PC-3 (cell line): Measurements from ENCODE around the gene RPLP1. TPM values are rescaled to one million over a fixed set of nuclear protein-coding genes. Genes with fewer than 3 reads are reported as not detected.

Source experiments
- ATAC-seq: fragments of 200-7000 bp; cut with Tn5 transposase; 2 replicates; pipeline ENCODE4 v1.9.1; 2020; ENCODE audit warnings: mild to moderate bottlenecking, moderate library complexity
- BruUV-seq: library from RNA; stranded (reverse); fragments of 400-500 nt; replicated peaks from 2 replicates; lab custom pipeline; 2021; lab: Mats Ljungman, UMichigan
- CTCF ChIA-PET: fragments of 300-600 bp; sonication (Branson Sonifier 250); formaldehyde crosslinking; loops from one replicate; lab custom pipeline; 2022; ENCODE audit warnings: antibody characterized with exemption; lab: Charles Lee
- POLR2A ChIA-PET: fragments of 300-600 bp; sonication (Branson Sonifier 250); formaldehyde crosslinking; loops from one replicate; lab custom pipeline; 2022; ENCODE audit warnings: antibody characterized with exemption; ENCODE audit not compliant: unreplicated experiment; lab: Charles Lee
- DNase-seq: peaks from one replicate; pipeline ENCODE4 v3.0.0-alpha.2; 2015
- H2AFZ ChIP-seq: fragments of 300-600 bp; sonication (generic); 2 replicates; pipeline ENCODE4 v1.6.0; 2016; ENCODE audit warnings: antibody characterized with exemption, low read length
- H3F3A ChIP-seq: fragments of 300-600 bp; sonication (generic); one replicate; pipeline ENCODE4 v1.6.0; 2017; ENCODE audit warnings: antibody characterized with exemption, low read length, control low read depth, mild to moderate bottlenecking; ENCODE audit not compliant: unreplicated experiment
- H3K27ac ChIP-seq: fragments of 300-600 bp; sonication (generic); 2 replicates; pipeline ENCODE4 v1.5.1; 2016; ENCODE audit warnings: mild to moderate bottlenecking, low read length
- H3K27me3 ChIP-seq: fragments of 300-600 bp; sonication (generic); 2 replicates; pipeline ENCODE4 v1.6.1; 2016; ENCODE audit warnings: low read length, mixed read lengths
- H3K36me3 ChIP-seq: fragments of 300-600 bp; sonication (generic); 2 replicates; pipeline ENCODE4 v1.6.1; 2016; ENCODE audit warnings: low read depth, mixed run types, low read length, mixed read lengths
- H3K4me1 ChIP-seq: fragments of 300-600 bp; sonication (generic); 2 replicates; pipeline ENCODE4 v1.5.1; 2016; ENCODE audit warnings: low read length; ENCODE audit not compliant: insufficient read depth
- H3K4me2 ChIP-seq: fragments of 300-600 bp; sonication (generic); 2 replicates; pipeline ENCODE4 v1.6.0; 2016; ENCODE audit warnings: low read length
- H3K4me3 ChIP-seq: fragments of 300-600 bp; sonication (generic); 2 replicates; pipeline ENCODE4 v1.5.1; 2016; ENCODE audit warnings: mild to moderate bottlenecking, low read length, mixed read lengths
- H3K79me2 ChIP-seq: fragments of 300-600 bp; sonication (generic); 2 replicates; pipeline ENCODE4 v1.6.1; 2017; ENCODE audit warnings: low read length, mixed read lengths
- H3K9ac ChIP-seq: fragments of 300-600 bp; sonication (generic); 2 replicates; pipeline ENCODE4 v1.6.0; 2016; ENCODE audit warnings: mild to moderate bottlenecking, low read length
- H3K9me2 ChIP-seq: fragments of 300-600 bp; sonication (generic); replicated peaks from 2 replicates; pipeline ENCODE4 v1.6.1; 2016; ENCODE audit warnings: mixed run types, low read length, mixed read lengths
- H3K9me3 ChIP-seq: fragments of 300-600 bp; sonication (generic); 2 replicates; pipeline ENCODE4 v1.6.1; 2016; ENCODE audit warnings: low read length, mixed read lengths
- H4K20me1 ChIP-seq: fragments of 300-600 bp; sonication (generic); 2 replicates; pipeline ENCODE4 v1.6.1; 2016; ENCODE audit warnings: low read length, mixed read lengths
- EZH2 ChIP-seq: fragments of 300-600 bp; sonication (generic); IDR thresholded peaks from one replicate; pipeline ENCODE4 v1.6.1; 2017; ENCODE audit warnings: antibody characterized with exemption, mild to moderate bottlenecking, low read length; ENCODE audit not compliant: unreplicated experiment
- EZH2phosphoT487 ChIP-seq: fragments of 300-600 bp; sonication (generic); IDR thresholded peaks from 2 replicates; pipeline ENCODE4 v1.6.1; 2018; ENCODE audit warnings: mild to moderate bottlenecking, antibody characterized with exemption, low read length, borderline replicate concordance
- intact Hi-C: fragments of 100-400 bp; cut with micrococcal nuclease; formaldehyde crosslinking; loops from 2 replicates; pipeline ENCODE4 v1.9.0; 2023
- total RNA-seq: library from RNA; depleted of rRNA; stranded (reverse); fragments of >200 nt; gene quantifications from 2 replicates; pipeline ENCODE4 v1.2.3, GENCODE V29; 2014
- TF ChIP-seq, protein P1 (sequence below): fragments of 300-600 bp; sonication (generic); conservative IDR thresholded peaks from 2 replicates; pipeline ENCODE4 v1.5.1; 2017; ENCODE audit warnings: antibody characterized with exemption, low read depth, mild to moderate bottlenecking, low read length

The RPLP1 gene
- total RNA-seq, 1 experiment from 2014 or later = 253 TPM

DNA sequence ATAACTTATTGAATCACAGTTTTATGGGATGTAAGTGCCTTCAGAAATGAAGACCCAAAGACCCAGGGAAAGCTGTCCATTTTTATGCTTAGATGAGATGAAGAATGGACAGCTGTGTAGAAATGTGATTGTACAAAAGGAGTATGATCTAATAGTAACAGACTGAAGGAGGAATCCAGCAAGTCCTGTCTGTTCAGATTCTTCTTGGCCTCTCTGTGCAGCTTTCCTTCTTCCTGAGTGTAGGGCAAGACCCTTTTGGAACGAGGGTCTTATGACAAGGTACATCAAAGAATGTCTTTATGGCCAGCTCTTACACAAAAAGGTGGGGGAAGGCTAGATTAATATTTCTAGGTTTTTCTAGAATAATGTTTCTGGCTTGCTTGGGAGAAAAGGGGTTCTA, 39.9 kb upstream of the RPLP1 start:
- H3K27ac ChIP-seq = no peak overlapping the region
- no peak for DNase-seq
- peaks cover 29% of the 10 kb centered on the region for H3K4me1 ChIP-seq
- peaks cover 37% of the 10 kb centered on the region for H3K79me2 ChIP-seq
- H3K4me2 ChIP-seq = 0 out of 2 replicates have a peak overlapping the region, but pooled peaks have one; percentile 98
- CTCF ChIA-PET = no interaction called here
- H2AFZ ChIP-seq = no peak overlapping the region
- H4K20me1 ChIP-seq = peaks cover 19% of the 10 kb centered on the region
- H3K4me3 ChIP-seq = no peak overlapping the region
- TF ChIP-seq EZH2phosphoT487 (no peak), EZH2 (no peak)
- TF ChIP-seq, protein P1, sequence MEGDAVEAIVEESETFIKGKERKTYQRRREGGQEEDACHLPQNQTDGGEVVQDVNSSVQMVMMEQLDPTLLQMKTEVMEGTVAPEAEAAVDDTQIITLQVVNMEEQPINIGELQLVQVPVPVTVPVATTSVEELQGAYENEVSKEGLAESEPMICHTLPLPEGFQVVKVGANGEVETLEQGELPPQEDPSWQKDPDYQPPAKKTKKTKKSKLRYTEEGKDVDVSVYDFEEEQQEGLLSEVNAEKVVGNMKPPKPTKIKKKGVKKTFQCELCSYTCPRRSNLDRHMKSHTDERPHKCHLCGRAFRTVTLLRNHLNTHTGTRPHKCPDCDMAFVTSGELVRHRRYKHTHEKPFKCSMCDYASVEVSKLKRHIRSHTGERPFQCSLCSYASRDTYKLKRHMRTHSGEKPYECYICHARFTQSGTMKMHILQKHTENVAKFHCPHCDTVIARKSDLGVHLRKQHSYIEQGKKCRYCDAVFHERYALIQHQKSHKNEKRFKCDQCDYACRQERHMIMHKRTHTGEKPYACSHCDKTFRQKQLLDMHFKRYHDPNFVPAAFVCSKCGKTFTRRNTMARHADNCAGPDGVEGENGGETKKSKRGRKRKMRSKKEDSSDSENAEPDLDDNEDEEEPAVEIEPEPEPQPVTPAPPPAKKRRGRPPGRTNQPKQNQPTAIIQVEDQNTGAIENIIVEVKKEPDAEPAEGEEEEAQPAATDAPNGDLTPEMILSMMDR = no peak
- H3K9ac ChIP-seq = no peak overlapping the region
- H3K27me3 ChIP-seq = no peaks in the 10 kb centered on the region
- no peaks in the 10 kb centered on the region for H3K9me3 ChIP-seq
- no peaks in the 10 kb centered on the region for H3K9me2 ChIP-seq
- POLR2A ChIA-PET = no interaction called here
- no TSS peak for BruUV-seq
- intact Hi-C loops = no loop called here
- H3K36me3 ChIP-seq = peaks cover 11% of the 10 kb centered on the region; the same call in 1 of the 2 replicates
- no peak for ATAC-seq
- no peaks in the 10 kb centered on the region for H3F3A ChIP-seq

GRCh38 chr15:69413822-69414700, 38.6 kb upstream of the RPLP1 start, which contains the start of gene KIF23:
Gene KIF23 (plus strand): TSS chr15:69414349. CDS start chr15:69414466, 117 bp downstream.
- Histone ChIP-seq H3K9me3 (no peaks in the 10 kb centered on the region), H3K79me2 (peaks cover 51% of the 10 kb centered on the region), H3K4me3 (peak within 1 kb of the TSS; percentile 95), H3K9ac (peak within 1 kb of the TSS; percentile 86), H3K4me1 (peaks cover 29% of the 10 kb centered on the region), H3K36me3 (peaks cover 22% of the 10 kb centered on the region), H3F3A (no peaks in the 10 kb centered on the region), H2AFZ (peak within 1 kb of the TSS; percentile 92), H3K9me2 (no peaks in the 10 kb centered on the region), H3K4me2 (peak within 1 kb of the TSS; percentile 98), H4K20me1 (peaks cover 29% of the 10 kb centered on the region), H3K27ac (peak within 1 kb of the TSS; percentile 56), H3K27me3 (no peaks in the 10 kb centered on the region)
- peak; percentile 89 for ATAC-seq
- DNase-seq = peak; percentile 96
- intact Hi-C loops = loop anchor here (2.0 kb wide), 1 partner anchor 53 kb away; no protein-coding TSS in a partner anchor
- TF ChIP-seq EZH2 (no peak), EZH2phosphoT487 (no peak)
- TF ChIP-seq, protein P1 = no peak
- ChIA-PET CTCF (no interaction called here), POLR2A (interaction anchor here (0.7 to 1.8 kb wide), 5 partner anchors 13 to 683 kb away, joined by 3 to 6 read pairs (median 4); partner anchors contain the start of gene TLE3)
- TSS peak; percentile 55 for BruUV-seq
